GM23338 (cell line): ENCODE results near the gene TRIM52. TPM values are rescaled to one million over a fixed set of nuclear protein-coding genes. Genes with fewer than 3 reads are reported as not detected.

Source experiments
- ATAC-seq: fragments of 200-7000 bp; cut with Tn5 transposase; 3 replicates; pipeline ENCODE4 v1.9.1; 2020
- DNase-seq: peaks from one replicate; pipeline ENCODE4 v3.0.0-alpha.2; 2015; ENCODE audit warnings: low spot score
- H2AFZ ChIP-seq: fragments of 200-600 bp; sonication (generic); 2 replicates; pipeline ENCODE4 v1.8.0; 2016; ENCODE audit warnings: antibody characterized with exemption, mild to moderate bottlenecking, moderate library complexity
- H3F3A ChIP-seq: fragments of 200-600 bp; sonication (generic); replicated peaks from 2 replicates; pipeline ENCODE4 v1.8.0; 2017; ENCODE audit warnings: antibody characterized with exemption, mixed run types, low read depth
- H3K27ac ChIP-seq: fragments of 200-600 bp; sonication (generic); 2 replicates; pipeline ENCODE4 v1.6.1; 2016; ENCODE audit warnings: low read depth
- H3K27me3 ChIP-seq: fragments of 200-600 bp; sonication (generic); 2 replicates; pipeline ENCODE4 v1.8.0; 2016; ENCODE audit warnings: mild to moderate bottlenecking, mixed run types, moderate library complexity; ENCODE audit not compliant: insufficient read depth
- H3K36me3 ChIP-seq: fragments of 200-600 bp; sonication (generic); 2 replicates; pipeline ENCODE4 v1.8.0; 2016; ENCODE audit warnings: mild to moderate bottlenecking; ENCODE audit not compliant: insufficient read depth
- H3K4me1 ChIP-seq: fragments of 200-600 bp; sonication (generic); 2 replicates; pipeline ENCODE4 v1.8.0; 2016; ENCODE audit warnings: mild to moderate bottlenecking, moderate library complexity; ENCODE audit not compliant: insufficient read depth
- H3K4me2 ChIP-seq: fragments of 200-600 bp; sonication (generic); 2 replicates; pipeline ENCODE4 v1.7.1; 2017; ENCODE audit warnings: mixed run types
- H3K4me3 ChIP-seq: fragments of 200-600 bp; sonication (generic); 2 replicates; pipeline ENCODE4 v1.6.1; 2016; ENCODE audit warnings: mixed run types
- H3K79me2 ChIP-seq: fragments of 200-600 bp; sonication (generic); replicated peaks from 2 replicates; pipeline ENCODE4 v1.8.0; 2017; ENCODE audit warnings: mild to moderate bottlenecking; ENCODE audit not compliant: insufficient read depth
- H3K9me2 ChIP-seq: fragments of 200-600 bp; sonication (generic); 2 replicates; pipeline ENCODE4 v1.8.0; 2017; ENCODE audit not compliant: insufficient read depth
- H4K20me1 ChIP-seq: fragments of 200-600 bp; sonication (generic); replicated peaks from 2 replicates; pipeline ENCODE4 v1.8.0; 2017; ENCODE audit warnings: mild to moderate bottlenecking; ENCODE audit not compliant: insufficient read depth
- H3K27ac Mint-ChIP-seq: 2 replicates; pipeline ENCODE4 v1.8.0; 2020; ENCODE audit warnings: inconsistent platforms, mild to moderate bottlenecking, moderate library complexity, mixed read lengths
- H3K27me3 Mint-ChIP-seq: 3 replicates; pipeline ENCODE4 v1.8.0; 2022; ENCODE audit warnings: low read depth, mild to moderate bottlenecking, moderate library complexity, mixed read lengths, inconsistent platforms; ENCODE audit not compliant: insufficient read depth, poor library complexity
- H3K36me3 Mint-ChIP-seq: 3 replicates; pipeline ENCODE4 v1.8.0; 2021; ENCODE audit warnings: low read depth, mild to moderate bottlenecking, inconsistent platforms, moderate library complexity, mixed read lengths
- H3K4me1 Mint-ChIP-seq: 3 replicates; pipeline ENCODE4 v1.8.0; 2020; ENCODE audit warnings: mild to moderate bottlenecking, inconsistent platforms, mixed read lengths
- H3K4me3 Mint-ChIP-seq: 3 replicates; pipeline ENCODE4 v1.8.0; 2021; ENCODE audit warnings: moderate library complexity, mild to moderate bottlenecking, inconsistent platforms, mixed read lengths
- H3K9me3 Mint-ChIP-seq: 3 replicates; pipeline ENCODE4 v1.8.0; 2020; ENCODE audit warnings: moderate library complexity, mild to moderate bottlenecking, inconsistent platforms, mixed read lengths
- CREB1 ChIP-seq: fragments of 250-450 bp; sonication (Bioruptor Pico); IDR thresholded peaks from 2 replicates; pipeline ENCODE4 v1.5.0; 2020; ENCODE audit warnings: low read depth, mild to moderate bottlenecking, moderate library complexity
- EZH2 ChIP-seq: fragments of 200-600 bp; sonication (generic); IDR thresholded peaks from one replicate; pipeline ENCODE4 v1.8.0; 2017; ENCODE audit warnings: antibody characterized with exemption, mild to moderate bottlenecking, low read depth; ENCODE audit not compliant: unreplicated experiment
- EZH2phosphoT487 ChIP-seq: fragments of 200-600 bp; sonication (generic); IDR thresholded peaks from one replicate; pipeline ENCODE4 v1.8.1; 2018; ENCODE audit warnings: antibody characterized with exemption; ENCODE audit not compliant: unreplicated experiment
- JUNB ChIP-seq: IDR thresholded peaks from one replicate; pipeline ENCODE4 v1.6.1; 2016; ENCODE audit warnings: antibody characterized with exemption; ENCODE audit not compliant: unreplicated experiment
- NANOG ChIP-seq: IDR thresholded peaks from 2 replicates; pipeline ENCODE4 v1.6.1; 2016; ENCODE audit warnings: antibody characterized with exemption, borderline replicate concordance
- POLR2AphosphoS5 ChIP-seq: IDR thresholded peaks from 2 replicates; pipeline ENCODE4 v1.6.1; 2016; ENCODE audit warnings: antibody characterized with exemption, low read depth
- STAT1 ChIP-seq: IDR thresholded peaks from one replicate; pipeline ENCODE4 v1.6.1; 2016; ENCODE audit warnings: antibody characterized with exemption; ENCODE audit not compliant: unreplicated experiment
- ZNF114 ChIP-seq: fragments of 250-450 bp; sonication (Bioruptor Pico); IDR thresholded peaks from 2 replicates; pipeline ENCODE4 v1.5.0; 2020; ENCODE audit warnings: mild to moderate bottlenecking, moderate library complexity
- polyA plus RNA-seq: library from polyadenylated mRNA; unstranded; fragments of >200 nt; fragmentation: Nextera tagmentation; extraction: Ambion mirVana; gene quantifications from 2 replicates; pipeline ENCODE4 v1.2.1, GENCODE V29; 2016
- total RNA-seq: library from RNA; depleted of rRNA; stranded (reverse); fragments of >200 nt; shearing (Covaris generic); gene quantifications from 2 replicates; pipeline ENCODE4 v1.2.3, GENCODE V29; 2014
- TF ChIP-seq, protein P1 (sequence below), 2 experiments: fragments of 200-600 bp in 1 of 2; sonication (generic) in 1 of 2; conservative IDR thresholded peaks; 2 replicates each; pipeline versions ENCODE4 v1.5.1 to v1.6.1; 2016 to 2017; ENCODE audit warnings: antibody characterized with exemption in 2 of 2, low read depth in 2 of 2, mild to moderate bottlenecking in 2 of 2, moderate library complexity in 1 of 2
- TF ChIP-seq, protein P2 (sequence below): IDR thresholded peaks from one replicate; pipeline ENCODE4 v1.6.1; 2018; ENCODE audit warnings: antibody characterized with exemption; ENCODE audit not compliant: unreplicated experiment
- TF ChIP-seq, protein P3 (sequence below): IDR thresholded peaks from 2 replicates; pipeline ENCODE4 v1.6.1; 2016; ENCODE audit warnings: antibody characterized with exemption

TRIM52 gene
- total and polyA plus RNA-seq, 2 experiments from 2014 or later, result 6.2 to 8.1 TPM

DNA sequence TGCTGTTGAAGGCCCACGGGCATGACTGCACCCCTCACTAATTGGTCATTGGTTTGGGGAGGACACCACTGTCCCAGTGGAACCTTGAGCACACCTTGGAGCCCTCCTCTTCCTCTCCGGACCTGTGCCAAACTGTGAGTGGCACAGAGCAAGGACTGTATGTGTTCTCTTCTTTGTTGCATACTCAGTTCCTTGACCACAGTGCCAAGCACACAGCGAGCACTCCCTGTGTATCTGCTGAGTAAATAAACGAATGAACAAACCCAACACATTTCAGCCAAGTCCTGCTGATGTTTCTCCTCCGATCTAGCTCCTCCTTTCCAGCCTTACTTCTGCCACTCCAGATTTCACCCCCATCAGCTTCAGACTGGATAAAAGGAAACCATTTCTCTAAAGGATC is 2.7 kb upstream of the TRIM52 start (continued):
- TF ChIP-seq, protein P1, sequence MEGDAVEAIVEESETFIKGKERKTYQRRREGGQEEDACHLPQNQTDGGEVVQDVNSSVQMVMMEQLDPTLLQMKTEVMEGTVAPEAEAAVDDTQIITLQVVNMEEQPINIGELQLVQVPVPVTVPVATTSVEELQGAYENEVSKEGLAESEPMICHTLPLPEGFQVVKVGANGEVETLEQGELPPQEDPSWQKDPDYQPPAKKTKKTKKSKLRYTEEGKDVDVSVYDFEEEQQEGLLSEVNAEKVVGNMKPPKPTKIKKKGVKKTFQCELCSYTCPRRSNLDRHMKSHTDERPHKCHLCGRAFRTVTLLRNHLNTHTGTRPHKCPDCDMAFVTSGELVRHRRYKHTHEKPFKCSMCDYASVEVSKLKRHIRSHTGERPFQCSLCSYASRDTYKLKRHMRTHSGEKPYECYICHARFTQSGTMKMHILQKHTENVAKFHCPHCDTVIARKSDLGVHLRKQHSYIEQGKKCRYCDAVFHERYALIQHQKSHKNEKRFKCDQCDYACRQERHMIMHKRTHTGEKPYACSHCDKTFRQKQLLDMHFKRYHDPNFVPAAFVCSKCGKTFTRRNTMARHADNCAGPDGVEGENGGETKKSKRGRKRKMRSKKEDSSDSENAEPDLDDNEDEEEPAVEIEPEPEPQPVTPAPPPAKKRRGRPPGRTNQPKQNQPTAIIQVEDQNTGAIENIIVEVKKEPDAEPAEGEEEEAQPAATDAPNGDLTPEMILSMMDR (conservative IDR thresholded peaks at IDR 0.05; ENCODE audit: low read depth in 2 of 2), result no peak

DNA sequence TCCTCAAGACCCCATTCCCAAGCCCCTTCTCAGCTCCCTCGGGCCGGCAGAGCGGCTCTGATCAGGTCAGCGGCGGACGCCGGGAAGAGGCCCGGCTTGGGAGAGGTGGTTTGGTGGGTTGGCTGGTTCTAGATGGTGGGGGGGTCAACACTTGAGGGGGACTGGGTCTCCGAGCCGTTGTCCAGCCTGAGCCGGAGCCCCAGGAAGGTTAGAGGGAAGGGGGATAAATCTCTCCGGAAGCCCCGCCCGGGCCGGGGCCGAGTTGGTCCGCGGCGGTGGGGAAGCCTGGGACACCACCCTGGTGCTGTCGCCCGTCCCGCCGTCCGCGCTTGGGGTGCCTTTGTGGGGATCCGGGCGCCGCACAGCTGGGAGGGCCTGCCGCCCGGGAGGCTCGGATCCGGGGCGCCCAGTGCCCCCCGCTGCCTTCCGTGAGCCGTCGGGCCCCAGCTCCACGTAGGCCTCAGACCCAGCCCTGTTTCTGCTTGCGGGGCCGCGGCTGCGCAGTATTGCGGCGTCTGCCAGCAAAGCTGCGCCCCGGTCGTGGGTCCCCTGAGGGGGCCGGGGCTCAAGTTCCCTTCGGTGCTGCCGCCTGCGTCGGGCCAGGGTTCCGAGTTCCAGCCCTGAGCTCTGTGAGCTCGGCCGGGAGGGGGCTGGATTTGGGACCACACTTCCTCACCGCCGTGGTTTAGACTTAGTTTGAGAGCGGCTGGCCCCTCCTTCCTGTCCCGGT is 542 bp upstream of the TRIM52 start:
- H3K36me3 Mint-ChIP-seq, result peaks cover 19% of the 10 kb centered on the region
- peaks cover 53% of the 10 kb centered on the region for H3K79me2 ChIP-seq
- no peaks in the 10 kb centered on the region for H3K9me2 ChIP-seq
- peaks cover 19% of the 10 kb centered on the region for H3K4me1 Mint-ChIP-seq
- H3K36me3 ChIP-seq, result peaks cover 3% of the 10 kb centered on the region; the same call in 1 of the 2 replicates
- ATAC-seq, result peak; percentile 69
- H3K4me3 Mint-ChIP-seq, result peak overlapping the region; percentile 90
- peaks cover 14% of the 10 kb centered on the region for H3K27me3 Mint-ChIP-seq
- peak; percentile 81 for DNase-seq
- peak overlapping the region; percentile 94 for H3K27ac Mint-ChIP-seq
- peak overlapping the region; percentile 94 for H2AFZ ChIP-seq
- peak overlapping the region; percentile 99 for H3K4me3 ChIP-seq
- peak overlapping the region; percentile 100 for H3K4me2 ChIP-seq
- peaks cover 13% of the 10 kb centered on the region for H4K20me1 ChIP-seq
- peaks cover 13% of the 10 kb centered on the region; the same call in 1 of the 2 replicates for H3F3A ChIP-seq
- peaks cover 17% of the 10 kb centered on the region for H3K4me1 ChIP-seq
- H3K9me3 Mint-ChIP-seq, result no peaks in the 10 kb centered on the region
- TF ChIP-seq JUNB (peak; percentile 17), STAT1 (no peak), POLR2AphosphoS5 (peak; percentile 60)
- TF ChIP-seq, protein P2, sequence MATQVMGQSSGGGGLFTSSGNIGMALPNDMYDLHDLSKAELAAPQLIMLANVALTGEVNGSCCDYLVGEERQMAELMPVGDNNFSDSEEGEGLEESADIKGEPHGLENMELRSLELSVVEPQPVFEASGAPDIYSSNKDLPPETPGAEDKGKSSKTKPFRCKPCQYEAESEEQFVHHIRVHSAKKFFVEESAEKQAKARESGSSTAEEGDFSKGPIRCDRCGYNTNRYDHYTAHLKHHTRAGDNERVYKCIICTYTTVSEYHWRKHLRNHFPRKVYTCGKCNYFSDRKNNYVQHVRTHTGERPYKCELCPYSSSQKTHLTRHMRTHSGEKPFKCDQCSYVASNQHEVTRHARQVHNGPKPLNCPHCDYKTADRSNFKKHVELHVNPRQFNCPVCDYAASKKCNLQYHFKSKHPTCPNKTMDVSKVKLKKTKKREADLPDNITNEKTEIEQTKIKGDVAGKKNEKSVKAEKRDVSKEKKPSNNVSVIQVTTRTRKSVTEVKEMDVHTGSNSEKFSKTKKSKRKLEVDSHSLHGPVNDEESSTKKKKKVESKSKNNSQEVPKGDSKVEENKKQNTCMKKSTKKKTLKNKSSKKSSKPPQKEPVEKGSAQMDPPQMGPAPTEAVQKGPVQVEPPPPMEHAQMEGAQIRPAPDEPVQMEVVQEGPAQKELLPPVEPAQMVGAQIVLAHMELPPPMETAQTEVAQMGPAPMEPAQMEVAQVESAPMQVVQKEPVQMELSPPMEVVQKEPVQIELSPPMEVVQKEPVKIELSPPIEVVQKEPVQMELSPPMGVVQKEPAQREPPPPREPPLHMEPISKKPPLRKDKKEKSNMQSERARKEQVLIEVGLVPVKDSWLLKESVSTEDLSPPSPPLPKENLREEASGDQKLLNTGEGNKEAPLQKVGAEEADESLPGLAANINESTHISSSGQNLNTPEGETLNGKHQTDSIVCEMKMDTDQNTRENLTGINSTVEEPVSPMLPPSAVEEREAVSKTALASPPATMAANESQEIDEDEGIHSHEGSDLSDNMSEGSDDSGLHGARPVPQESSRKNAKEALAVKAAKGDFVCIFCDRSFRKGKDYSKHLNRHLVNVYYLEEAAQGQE, result no peak
- H3K27ac ChIP-seq, result peak overlapping the region; percentile 84
- no peaks in the 10 kb centered on the region for H3K27me3 ChIP-seq

DNA sequence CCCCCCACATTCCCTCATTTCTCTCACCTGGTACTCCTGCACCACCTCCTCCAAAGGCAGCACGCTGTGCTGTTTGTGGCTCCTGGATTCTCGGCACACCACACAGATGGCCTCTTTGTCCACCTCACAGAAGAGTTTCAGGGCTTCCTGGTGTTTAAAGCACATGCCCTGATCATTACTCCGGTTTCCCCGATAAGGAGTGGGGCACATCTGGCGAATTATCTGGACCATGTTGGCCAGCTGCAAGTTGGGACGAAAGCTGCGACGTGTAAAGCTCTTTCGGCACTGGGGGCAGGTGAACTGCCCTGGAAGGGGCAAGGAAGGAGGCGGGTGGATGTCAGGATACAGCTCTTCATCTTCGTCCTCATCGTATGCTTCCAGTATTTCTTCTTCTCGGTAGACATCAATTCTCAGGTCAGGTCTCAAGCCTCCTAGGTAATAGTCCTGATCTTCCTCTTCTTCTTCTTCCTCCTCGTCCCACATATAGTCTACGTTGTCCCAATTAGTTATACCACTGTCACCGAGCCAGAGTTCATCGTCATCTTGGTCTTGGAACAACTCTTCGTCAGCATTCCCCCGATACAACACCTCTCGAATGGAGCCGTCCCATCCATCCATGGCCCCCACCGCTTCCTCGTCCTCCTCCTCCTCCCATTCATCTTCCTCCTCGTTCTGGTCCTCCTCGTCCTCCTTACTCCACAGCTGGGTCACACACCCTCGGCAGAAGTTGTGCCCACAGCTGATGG is 796 bp downstream of the TRIM52 start:
- H3K9me3 Mint-ChIP-seq, result no peaks in the 10 kb centered on the region
- no peaks in the 10 kb centered on the region for H3K27me3 ChIP-seq
- peak overlapping the region; percentile 99 for H3K4me3 ChIP-seq
- peaks cover 17% of the 10 kb centered on the region for H3K4me1 ChIP-seq
- H3K4me2 ChIP-seq, result peak overlapping the region; percentile 100
- peak overlapping the region; percentile 74; the same call in 1 of the 2 replicates for H3K27ac ChIP-seq
- H3K36me3 ChIP-seq, result peaks cover 14% of the 10 kb centered on the region
- ATAC-seq (no peak), DNase-seq (no peak)
- peak overlapping the region; percentile 88; the same call in 1 of the 2 replicates for H2AFZ ChIP-seq
- H3K4me3 Mint-ChIP-seq, result peak overlapping the region; percentile 90
- H3K36me3 Mint-ChIP-seq, result peaks cover 32% of the 10 kb centered on the region
- peak overlapping the region; percentile 60 for H3K27ac Mint-ChIP-seq
- H3K79me2 ChIP-seq, result peaks cover 67% of the 10 kb centered on the region
- peaks cover 11% of the 10 kb centered on the region for H3K27me3 Mint-ChIP-seq
- peaks cover 17% of the 10 kb centered on the region for H3K4me1 Mint-ChIP-seq
- peaks cover 22% of the 10 kb centered on the region for H3F3A ChIP-seq
- no peak for TF ChIP-seq NANOG
- TF ChIP-seq, protein P1 (conservative IDR thresholded peaks at IDR 0.05; ENCODE audit: low read depth in 2 of 2), result no peak
- no peak for TF ChIP-seq CREB1
- no peak for TF ChIP-seq ZNF114 (CRISPR knock-in tag)
- TF ChIP-seq POLR2AphosphoS5, result no peak
- TF ChIP-seq EZH2, result no peak
- TF ChIP-seq EZH2phosphoT487, result no peak
- no peak for TF ChIP-seq STAT1
- TF ChIP-seq, protein P3, sequence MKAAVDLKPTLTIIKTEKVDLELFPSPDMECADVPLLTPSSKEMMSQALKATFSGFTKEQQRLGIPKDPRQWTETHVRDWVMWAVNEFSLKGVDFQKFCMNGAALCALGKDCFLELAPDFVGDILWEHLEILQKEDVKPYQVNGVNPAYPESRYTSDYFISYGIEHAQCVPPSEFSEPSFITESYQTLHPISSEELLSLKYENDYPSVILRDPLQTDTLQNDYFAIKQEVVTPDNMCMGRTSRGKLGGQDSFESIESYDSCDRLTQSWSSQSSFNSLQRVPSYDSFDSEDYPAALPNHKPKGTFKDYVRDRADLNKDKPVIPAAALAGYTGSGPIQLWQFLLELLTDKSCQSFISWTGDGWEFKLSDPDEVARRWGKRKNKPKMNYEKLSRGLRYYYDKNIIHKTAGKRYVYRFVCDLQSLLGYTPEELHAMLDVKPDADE, result no peak
- no peaks in the 10 kb centered on the region for H3K9me2 ChIP-seq
- H4K20me1 ChIP-seq, result peaks cover 26% of the 10 kb centered on the region
